WTC11 (cell line): Measurements from ENCODE around the gene CAMKK2. TPM values are rescaled to one million over a fixed set of nuclear protein-coding genes. Genes with fewer than 3 reads are reported as not detected.
A peak's percentile ranks its signal among the peaks of the same experiment; 100 is the strongest.
"Not testable (repeated sequence)": the region's sequence is repeated elsewhere in the genome, so short reads cannot be mapped to it uniquely, and the experiment has no call there.

Experiments used
- ATAC-seq: fragments of 200-7000 bp; cut with Tn5 transposase; 2 replicates; pipeline ENCODE4 v1.10.0; 2021; ENCODE audit warnings: mild to moderate bottlenecking, moderate library complexity
- CTCF ChIA-PET: fragments of 300-600 bp; sonication (Branson Sonifier 250); formaldehyde crosslinking; loops from one replicate; lab custom pipeline; 2021; ENCODE audit warnings: antibody characterized with exemption; lab: Charles Lee
- POLR2A ChIA-PET: fragments of 350-600 bp; sonication (Branson Sonifier 250); formaldehyde crosslinking; loops from one replicate; lab custom pipeline; 2021; ENCODE audit warnings: antibody characterized with exemption; lab: Charles Lee
- DNase-seq: peaks from one replicate; pipeline ENCODE4 v3.0.0; 2021; ENCODE audit warnings: low spot score
- H3K27ac Mint-ChIP-seq: 2 replicates; pipeline ENCODE4 v1.8.0; 2021; ENCODE audit warnings: mixed read lengths
- H3K27me3 Mint-ChIP-seq: 2 replicates; pipeline ENCODE4 v1.8.0; 2021; ENCODE audit warnings: low read depth, mild to moderate bottlenecking, moderate library complexity, mixed read lengths
- H3K36me3 Mint-ChIP-seq: 2 replicates; pipeline ENCODE4 v1.8.0; 2021; ENCODE audit warnings: mixed read lengths
- H3K4me1 Mint-ChIP-seq: 2 replicates; pipeline ENCODE4 v1.8.0; 2022; ENCODE audit warnings: mixed read lengths
- H3K4me3 Mint-ChIP-seq: 2 replicates; pipeline ENCODE4 v1.8.0; 2021; ENCODE audit warnings: mild to moderate bottlenecking, moderate library complexity, mixed read lengths
- H3K9me3 Mint-ChIP-seq: 2 replicates; pipeline ENCODE4 v1.8.0; 2021; ENCODE audit warnings: mixed read lengths
- CREM ChIP-seq: sonication (generic); formaldehyde crosslinking; IDR thresholded peaks from 2 replicates; pipeline ENCODE4 v1.8.1; 2022; ENCODE audit warnings: mild to moderate bottlenecking, missing genetic modification reagents, moderate library complexity
- EMX1 ChIP-seq: fragments of 250-450 bp; sonication (Bioruptor Pico); IDR thresholded peaks from 2 replicates; pipeline ENCODE4 v1.8.0; 2021; ENCODE audit warnings: mild to moderate bottlenecking
- ESRRA ChIP-seq: sonication (generic); formaldehyde crosslinking; IDR thresholded peaks from 2 replicates; pipeline ENCODE4 v1.8.1; 2022; ENCODE audit warnings: mild to moderate bottlenecking, missing genetic modification reagents, borderline replicate concordance
- GABPB1 ChIP-seq: sonication (generic); formaldehyde crosslinking; IDR thresholded peaks from 2 replicates; pipeline ENCODE4 v1.8.1; 2023; ENCODE audit warnings: mild to moderate bottlenecking, missing genetic modification reagents
- GTF2I ChIP-seq: fragments of 250-450 bp; sonication (Bioruptor Pico); conservative IDR thresholded peaks from 2 replicates; pipeline ENCODE4 v1.4.0; 2021; ENCODE audit warnings: mild to moderate bottlenecking
- NFE2L1 ChIP-seq: sonication (generic); formaldehyde crosslinking; IDR thresholded peaks from 2 replicates; pipeline ENCODE4 v1.8.1; 2023; ENCODE audit warnings: missing genetic modification reagents
- NR1H2 ChIP-seq: sonication (generic); formaldehyde crosslinking; IDR thresholded peaks from 2 replicates; pipeline ENCODE4 v1.9.0; 2021; ENCODE audit warnings: mild to moderate bottlenecking, moderate library complexity, missing genetic modification reagents
- NR3C1 ChIP-seq: sonication (generic); formaldehyde crosslinking; conservative IDR thresholded peaks from 2 replicates; pipeline ENCODE4 v1.8.1; 2023; ENCODE audit warnings: low read depth, mild to moderate bottlenecking, missing genetic modification reagents
- TEAD4 ChIP-seq: sonication (generic); formaldehyde crosslinking; IDR thresholded peaks from 2 replicates; pipeline ENCODE4 v1.8.0; 2022; ENCODE audit warnings: mild to moderate bottlenecking, missing genetic modification reagents
- ZBTB21 ChIP-seq: sonication (generic); formaldehyde crosslinking; IDR thresholded peaks from 2 replicates; pipeline ENCODE4 v1.8.1; 2023; ENCODE audit warnings: mild to moderate bottlenecking, missing genetic modification reagents, borderline replicate concordance
- ZNF232 ChIP-seq: sonication (generic); formaldehyde crosslinking; IDR thresholded peaks from 2 replicates; pipeline ENCODE4 v1.8.0; 2022; ENCODE audit warnings: mild to moderate bottlenecking, missing genetic modification reagents
- ZNF263 ChIP-seq: sonication (generic); formaldehyde crosslinking; IDR thresholded peaks from 2 replicates; pipeline ENCODE4 v1.8.1; 2022; ENCODE audit warnings: low read depth, mild to moderate bottlenecking, moderate library complexity, missing genetic modification reagents
- ZNF416 ChIP-seq: fragments of 250-450 bp; sonication (Bioruptor Pico); IDR thresholded peaks from 2 replicates; pipeline ENCODE4 v1.9.0; 2021; ENCODE audit warnings: mild to moderate bottlenecking, inconsistent platforms
- ZNF671 ChIP-seq: fragments of 250-450 bp; sonication (Bioruptor Pico); IDR thresholded peaks from 2 replicates; pipeline ENCODE4 v1.8.0; 2021; ENCODE audit warnings: mild to moderate bottlenecking
- total RNA-seq: library from RNA; stranded (reverse); gene quantifications from 3 replicates; pipeline ENCODE4 v1.2.3, GENCODE V29; 2021
- TF ChIP-seq, protein P1 (sequence below): fragments of 250-450 bp; sonication (Bioruptor Pico); IDR thresholded peaks from 2 replicates; pipeline ENCODE4 v1.9.0; 2021; ENCODE audit warnings: mild to moderate bottlenecking
- TF ChIP-seq, protein P2 (sequence below): sonication (generic); formaldehyde crosslinking; conservative IDR thresholded peaks from 2 replicates; pipeline ENCODE4 v1.8.1; 2023; ENCODE audit warnings: mild to moderate bottlenecking, low read depth, missing genetic modification reagents, moderate library complexity
- TF ChIP-seq, protein P3 (sequence below): fragments of 250-450 bp; sonication (Bioruptor Pico); IDR thresholded peaks from 2 replicates; pipeline ENCODE4 v1.8.0; 2021; ENCODE audit warnings: mild to moderate bottlenecking
- TF ChIP-seq, protein P4 (sequence below): sonication (generic); formaldehyde crosslinking; IDR thresholded peaks from 2 replicates; pipeline ENCODE4 v1.8.0; 2022; ENCODE audit warnings: missing genetic modification reagents
- TF ChIP-seq, protein P5 (sequence below): sonication (generic); formaldehyde crosslinking; IDR thresholded peaks from 2 replicates; pipeline ENCODE4 v1.8.1; 2022; ENCODE audit warnings: low read depth, missing genetic modification reagents, borderline replicate concordance
- TF ChIP-seq, protein P6 (sequence below): sonication (generic); formaldehyde crosslinking; IDR thresholded peaks from 2 replicates; pipeline ENCODE4 v1.8.1; 2023; ENCODE audit warnings: mild to moderate bottlenecking, moderate library complexity, missing genetic modification reagents
- TF ChIP-seq, protein P7 (sequence below): sonication (generic); formaldehyde crosslinking; conservative IDR thresholded peaks from 2 replicates; pipeline ENCODE4 v1.8.1; 2022; ENCODE audit warnings: mild to moderate bottlenecking, missing genetic modification reagents

Gene CAMKK2
- total RNA-seq, 1 experiment from 2014 or later, result 36.5 TPM

DNA sequence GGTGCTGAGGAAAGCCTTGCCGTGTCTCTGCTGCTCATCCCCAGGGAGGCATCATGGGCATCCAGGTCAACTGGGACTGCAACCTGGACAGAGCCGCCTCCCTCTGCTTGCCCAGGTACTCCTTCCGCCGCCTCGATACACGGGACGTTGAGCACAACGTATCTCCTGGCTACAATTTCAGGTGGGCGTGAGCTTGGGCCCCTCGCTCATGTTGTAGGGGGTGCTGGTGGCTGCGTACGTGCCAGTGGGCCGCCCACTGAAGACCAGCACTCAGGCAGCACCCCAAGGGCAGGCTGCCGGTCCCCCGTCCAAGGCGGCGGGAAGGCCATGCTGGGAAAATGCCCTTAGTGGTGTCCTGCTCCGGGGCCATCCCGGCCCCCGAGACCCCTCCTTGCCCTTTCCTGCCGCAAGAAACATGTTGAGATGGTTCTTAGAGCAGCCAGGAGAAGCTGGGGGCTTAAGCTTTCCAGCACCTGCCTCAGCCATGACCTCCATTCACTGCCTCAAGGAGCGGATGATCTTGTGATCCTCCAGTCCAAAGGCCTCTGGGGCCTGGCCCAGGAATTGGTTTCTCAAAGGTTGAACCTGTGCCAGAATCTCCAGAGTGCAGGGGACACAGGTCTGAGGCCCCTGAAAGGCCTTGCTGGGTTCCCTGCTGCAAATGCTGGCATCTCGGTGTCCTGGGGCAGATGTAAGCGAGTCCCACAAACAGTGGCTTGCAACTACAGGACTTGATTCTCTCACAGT, 67.4 kb downstream of the CAMKK2 start (continued):
- TF ChIP-seq ZNF263 (no peak), GABPB1 (CRISPR knock-in tag) (no peak), ESRRA (CRISPR knock-in tag) (no peak), ZBTB21 (CRISPR knock-in tag) (no peak), ZNF416 (no peak), ZNF232 (no peak), EMX1 (no peak)
- TF ChIP-seq, protein P1, sequence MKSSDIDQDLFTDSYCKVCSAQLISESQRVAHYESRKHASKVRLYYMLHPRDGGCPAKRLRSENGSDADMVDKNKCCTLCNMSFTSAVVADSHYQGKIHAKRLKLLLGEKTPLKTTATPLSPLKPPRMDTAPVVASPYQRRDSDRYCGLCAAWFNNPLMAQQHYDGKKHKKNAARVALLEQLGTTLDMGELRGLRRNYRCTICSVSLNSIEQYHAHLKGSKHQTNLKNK (CRISPR knock-in tag), result no peak
- TF ChIP-seq, protein P2, sequence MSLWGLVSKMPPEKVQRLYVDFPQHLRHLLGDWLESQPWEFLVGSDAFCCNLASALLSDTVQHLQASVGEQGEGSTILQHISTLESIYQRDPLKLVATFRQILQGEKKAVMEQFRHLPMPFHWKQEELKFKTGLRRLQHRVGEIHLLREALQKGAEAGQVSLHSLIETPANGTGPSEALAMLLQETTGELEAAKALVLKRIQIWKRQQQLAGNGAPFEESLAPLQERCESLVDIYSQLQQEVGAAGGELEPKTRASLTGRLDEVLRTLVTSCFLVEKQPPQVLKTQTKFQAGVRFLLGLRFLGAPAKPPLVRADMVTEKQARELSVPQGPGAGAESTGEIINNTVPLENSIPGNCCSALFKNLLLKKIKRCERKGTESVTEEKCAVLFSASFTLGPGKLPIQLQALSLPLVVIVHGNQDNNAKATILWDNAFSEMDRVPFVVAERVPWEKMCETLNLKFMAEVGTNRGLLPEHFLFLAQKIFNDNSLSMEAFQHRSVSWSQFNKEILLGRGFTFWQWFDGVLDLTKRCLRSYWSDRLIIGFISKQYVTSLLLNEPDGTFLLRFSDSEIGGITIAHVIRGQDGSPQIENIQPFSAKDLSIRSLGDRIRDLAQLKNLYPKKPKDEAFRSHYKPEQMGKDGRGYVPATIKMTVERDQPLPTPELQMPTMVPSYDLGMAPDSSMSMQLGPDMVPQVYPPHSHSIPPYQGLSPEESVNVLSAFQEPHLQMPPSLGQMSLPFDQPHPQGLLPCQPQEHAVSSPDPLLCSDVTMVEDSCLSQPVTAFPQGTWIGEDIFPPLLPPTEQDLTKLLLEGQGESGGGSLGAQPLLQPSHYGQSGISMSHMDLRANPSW (CRISPR knock-in tag), result no peak
- TF ChIP-seq, protein P3, sequence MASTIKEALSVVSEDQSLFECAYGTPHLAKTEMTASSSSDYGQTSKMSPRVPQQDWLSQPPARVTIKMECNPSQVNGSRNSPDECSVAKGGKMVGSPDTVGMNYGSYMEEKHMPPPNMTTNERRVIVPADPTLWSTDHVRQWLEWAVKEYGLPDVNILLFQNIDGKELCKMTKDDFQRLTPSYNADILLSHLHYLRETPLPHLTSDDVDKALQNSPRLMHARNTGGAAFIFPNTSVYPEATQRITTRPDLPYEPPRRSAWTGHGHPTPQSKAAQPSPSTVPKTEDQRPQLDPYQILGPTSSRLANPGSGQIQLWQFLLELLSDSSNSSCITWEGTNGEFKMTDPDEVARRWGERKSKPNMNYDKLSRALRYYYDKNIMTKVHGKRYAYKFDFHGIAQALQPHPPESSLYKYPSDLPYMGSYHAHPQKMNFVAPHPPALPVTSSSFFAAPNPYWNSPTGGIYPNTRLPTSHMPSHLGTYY (CRISPR knock-in tag), result no peak
- TF ChIP-seq, all 79 proteins: peak for 0

DNA sequence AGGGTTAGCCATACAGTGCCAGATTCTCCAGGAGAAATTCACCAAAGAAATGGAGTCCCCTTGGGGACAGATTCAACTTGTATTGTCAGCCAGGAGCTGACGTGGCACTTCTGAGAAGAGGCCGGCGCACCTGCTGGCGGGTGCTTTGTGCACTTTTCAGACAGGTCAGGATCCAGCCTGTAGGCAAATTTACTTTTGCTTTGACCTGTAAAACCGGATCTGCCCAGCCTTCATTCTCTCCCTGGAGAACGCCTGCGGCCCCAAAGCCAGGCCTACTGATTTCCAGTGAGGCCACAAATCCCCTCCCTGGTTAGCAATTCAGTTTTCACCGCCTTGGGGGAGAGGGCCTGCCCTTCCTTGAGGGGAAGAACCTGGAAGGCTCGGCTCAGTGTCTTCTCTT, 69.2 kb downstream of the CAMKK2 start:
- H3K36me3 Mint-ChIP-seq, result 0 out of 2 replicates have a peak, but pooled peaks cover 2% of the 10 kb centered on the region
- ChIA-PET POLR2A (no interaction called here), CTCF (interaction anchor here (1.1 kb wide), 2 partner anchors 11 to 200 kb away, joined by 3 read pairs; no protein-coding TSS in a partner anchor)
- H3K9me3 Mint-ChIP-seq, result no peaks in the 10 kb centered on the region
- H3K27ac Mint-ChIP-seq, result peak overlapping the region; percentile 60; the same call in 1 of the 2 replicates
- ATAC-seq, result no peak
- H3K27me3 Mint-ChIP-seq, result no peaks in the 10 kb centered on the region
- peaks cover 2% of the 10 kb centered on the region; the same call in 1 of the 2 replicates for H3K4me1 Mint-ChIP-seq
- TF ChIP-seq, protein P4, sequence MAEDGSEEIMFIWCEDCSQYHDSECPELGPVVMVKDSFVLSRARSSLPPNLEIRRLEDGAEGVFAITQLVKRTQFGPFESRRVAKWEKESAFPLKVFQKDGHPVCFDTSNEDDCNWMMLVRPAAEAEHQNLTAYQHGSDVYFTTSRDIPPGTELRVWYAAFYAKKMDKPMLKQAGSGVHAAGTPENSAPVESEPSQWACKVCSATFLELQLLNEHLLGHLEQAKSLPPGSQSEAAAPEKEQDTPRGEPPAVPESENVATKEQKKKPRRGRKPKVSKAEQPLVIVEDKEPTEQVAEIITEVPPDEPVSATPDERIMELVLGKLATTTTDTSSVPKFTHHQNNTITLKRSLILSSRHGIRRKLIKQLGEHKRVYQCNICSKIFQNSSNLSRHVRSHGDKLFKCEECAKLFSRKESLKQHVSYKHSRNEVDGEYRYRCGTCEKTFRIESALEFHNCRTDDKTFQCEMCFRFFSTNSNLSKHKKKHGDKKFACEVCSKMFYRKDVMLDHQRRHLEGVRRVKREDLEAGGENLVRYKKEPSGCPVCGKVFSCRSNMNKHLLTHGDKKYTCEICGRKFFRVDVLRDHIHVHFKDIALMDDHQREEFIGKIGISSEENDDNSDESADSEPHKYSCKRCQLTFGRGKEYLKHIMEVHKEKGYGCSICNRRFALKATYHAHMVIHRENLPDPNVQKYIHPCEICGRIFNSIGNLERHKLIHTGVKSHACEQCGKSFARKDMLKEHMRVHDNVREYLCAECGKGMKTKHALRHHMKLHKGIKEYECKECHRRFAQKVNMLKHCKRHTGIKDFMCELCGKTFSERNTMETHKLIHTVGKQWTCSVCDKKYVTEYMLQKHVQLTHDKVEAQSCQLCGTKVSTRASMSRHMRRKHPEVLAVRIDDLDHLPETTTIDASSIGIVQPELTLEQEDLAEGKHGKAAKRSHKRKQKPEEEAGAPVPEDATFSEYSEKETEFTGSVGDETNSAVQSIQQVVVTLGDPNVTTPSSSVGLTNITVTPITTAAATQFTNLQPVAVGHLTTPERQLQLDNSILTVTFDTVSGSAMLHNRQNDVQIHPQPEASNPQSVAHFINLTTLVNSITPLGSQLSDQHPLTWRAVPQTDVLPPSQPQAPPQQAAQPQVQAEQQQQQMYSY (CRISPR knock-in tag), result no peak
- TF ChIP-seq ZNF263, result no peak
- TF ChIP-seq, protein P5, sequence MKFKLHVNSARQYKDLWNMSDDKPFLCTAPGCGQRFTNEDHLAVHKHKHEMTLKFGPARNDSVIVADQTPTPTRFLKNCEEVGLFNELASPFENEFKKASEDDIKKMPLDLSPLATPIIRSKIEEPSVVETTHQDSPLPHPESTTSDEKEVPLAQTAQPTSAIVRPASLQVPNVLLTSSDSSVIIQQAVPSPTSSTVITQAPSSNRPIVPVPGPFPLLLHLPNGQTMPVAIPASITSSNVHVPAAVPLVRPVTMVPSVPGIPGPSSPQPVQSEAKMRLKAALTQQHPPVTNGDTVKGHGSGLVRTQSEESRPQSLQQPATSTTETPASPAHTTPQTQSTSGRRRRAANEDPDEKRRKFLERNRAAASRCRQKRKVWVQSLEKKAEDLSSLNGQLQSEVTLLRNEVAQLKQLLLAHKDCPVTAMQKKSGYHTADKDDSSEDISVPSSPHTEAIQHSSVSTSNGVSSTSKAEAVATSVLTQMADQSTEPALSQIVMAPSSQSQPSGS (CRISPR knock-in tag), result no peak
- no peak for TF ChIP-seq NR3C1 (CRISPR knock-in tag)
- TF ChIP-seq NR1H2, result no peak
- TF ChIP-seq TEAD4 (CRISPR knock-in tag), result no peak
- TF ChIP-seq NFE2L1, result no peak
- TF ChIP-seq, protein P6, sequence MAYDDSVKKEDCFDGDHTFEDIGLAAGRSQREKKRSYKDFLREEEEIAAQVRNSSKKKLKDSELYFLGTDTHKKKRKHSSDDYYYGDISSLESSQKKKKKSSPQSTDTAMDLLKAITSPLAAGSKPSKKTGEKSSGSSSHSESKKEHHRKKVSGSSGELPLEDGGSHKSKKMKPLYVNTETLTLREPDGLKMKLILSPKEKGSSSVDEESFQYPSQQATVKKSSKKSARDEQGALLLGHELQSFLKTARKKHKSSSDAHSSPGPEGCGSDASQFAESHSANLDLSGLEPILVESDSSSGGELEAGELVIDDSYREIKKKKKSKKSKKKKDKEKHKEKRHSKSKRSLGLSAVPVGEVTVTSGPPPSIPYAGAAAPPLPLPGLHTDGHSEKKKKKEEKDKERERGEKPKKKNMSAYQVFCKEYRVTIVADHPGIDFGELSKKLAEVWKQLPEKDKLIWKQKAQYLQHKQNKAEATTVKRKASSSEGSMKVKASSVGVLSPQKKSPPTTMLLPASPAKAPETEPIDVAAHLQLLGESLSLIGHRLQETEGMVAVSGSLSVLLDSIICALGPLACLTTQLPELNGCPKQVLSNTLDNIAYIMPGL, result no peak
- no peak for TF ChIP-seq CREM (CRISPR knock-in tag)
- TF ChIP-seq ZNF671 (CRISPR knock-in tag), result no peak
- no peak for TF ChIP-seq GTF2I
- TF ChIP-seq, protein P7, sequence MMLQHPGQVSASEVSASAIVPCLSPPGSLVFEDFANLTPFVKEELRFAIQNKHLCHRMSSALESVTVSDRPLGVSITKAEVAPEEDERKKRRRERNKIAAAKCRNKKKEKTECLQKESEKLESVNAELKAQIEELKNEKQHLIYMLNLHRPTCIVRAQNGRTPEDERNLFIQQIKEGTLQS (CRISPR knock-in tag), result no peak
- TF ChIP-seq, all 79 proteins: peak for 0
- H3K4me3 Mint-ChIP-seq, result no peak overlapping the region
- no peak for DNase-seq

DNA sequence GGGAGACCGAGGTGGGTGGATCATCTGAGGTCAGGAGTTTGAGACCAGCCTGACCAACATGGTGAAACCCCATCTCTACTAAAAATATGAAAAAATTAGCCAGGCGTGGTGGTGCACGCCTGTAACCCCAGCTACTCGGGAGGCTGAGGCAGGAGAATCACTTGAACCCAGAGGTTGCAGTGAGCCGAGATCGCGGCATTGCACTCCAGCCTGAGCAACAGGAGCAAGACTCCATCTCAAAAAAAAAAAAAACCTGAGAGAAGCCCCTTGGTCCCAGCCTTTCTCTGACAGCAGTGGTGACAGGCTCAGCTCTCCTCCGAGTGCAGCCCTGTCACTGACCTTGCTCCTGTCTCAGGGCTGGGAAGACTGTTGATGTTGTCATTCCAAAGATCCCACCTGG, 69.6 kb downstream of the CAMKK2 start:
- CTCF ChIA-PET, result interaction anchor here (1.1 kb wide), 1 partner anchor 11 kb away, joined by 3 read pairs; no protein-coding TSS in a partner anchor
- POLR2A ChIA-PET, H3K4me3 Mint-ChIP-seq, DNase-seq, H3K27me3 Mint-ChIP-seq, ATAC-seq, H3K27ac Mint-ChIP-seq, H3K4me1 Mint-ChIP-seq, H3K36me3 Mint-ChIP-seq, H3K9me3 Mint-ChIP-seq: not testable (repeated sequence)
